ENCODE data around the gene TMEM214. TPM values are rescaled to one million over a fixed set of nuclear protein-coding genes. Genes with fewer than 3 reads are reported as not detected.

Gene TMEM214
- total and polyA plus RNA-seq, 2 of the 8 experiments (the other 6 are each of a cell fraction or from before 2014, with no cell fraction given), result 49.7 to 71.0 TPM

- Histone ChIP-seq H3K9me3 (ENCODE audit: insufficient read depth in 2 of 2, low read depth in 1 of 2, low read length in 1 of 2) (no peaks in the 10 kb centered on the region), H3K23me2 (ENCODE audit: low read depth, low read length) (peaks cover 10% of the 10 kb centered on the region; the same call in 1 of the 2 replicates), H2BK12ac (ENCODE audit: low read depth, low read length) (no peak overlapping the region), H2BK120ac (replicated peaks; ENCODE audit: low read depth, low read length) (no peak overlapping the region), H4K20me1 (replicated peaks in 1 of 2; ENCODE audit: control insufficient read depth in 1 of 2, insufficient read depth in 2 of 2, low read length in 2 of 2) (peaks cover 1 to 6% of the 10 kb centered on the region in 2 experiments), H3K79me1 (ENCODE audit: low read depth, low read length) (no peaks in the 10 kb centered on the region), H2BK5ac (ENCODE audit: low read depth, low read length) (no peak overlapping the region), H3K9ac (replicated peaks in 1 of 4; ENCODE audit: extremely low read depth in 1 of 4, low read depth in 3 of 4, low read length in 3 of 4) (no peak overlapping the region), H3K27ac (ENCODE audit: low read depth, low read length) (no peak overlapping the region), H4K91ac (replicated peaks; ENCODE audit: insufficient read length, low read length) (no peak overlapping the region), H3K36me3 (ENCODE audit: control insufficient read depth in 2 of 4, insufficient read depth in 4 of 4, low read length in 3 of 4) (no peaks in the 10 kb centered on the region), H2AK5ac (ENCODE audit: low read depth, low read length) (no peak overlapping the region), H3K56ac (replicated peaks; ENCODE audit: insufficient read length, low read depth, low read length) (no peak overlapping the region), H3K4me1 (replicated peaks in 1 of 4; ENCODE audit: control insufficient read depth in 3 of 4, insufficient read depth in 4 of 4, low read length in 3 of 4) (peaks cover 4 to 19% (median 4%) of the 10 kb centered on the region in 4 experiments; a peak in 5 of 7 replicates), H3K4me3 (ENCODE audit: extremely low read depth in 1 of 4, insufficient read depth in 2 of 4, low read depth in 3 of 4, low read length in 4 of 4) (peak overlapping the region in 3 of 4 experiments; percentile 59 to 75 (median 69); a peak in 2 of 8 replicates), H2BK20ac (ENCODE audit: low read length) (no peak overlapping the region), H3K27me3 (replicated peaks in 1 of 4; ENCODE audit: control insufficient read depth in 3 of 4, extremely low read depth in 1 of 4, insufficient read depth in 3 of 4, low read length in 3 of 4) (peaks cover 0 to 9% (median 4%) of the 10 kb centered on the region in 4 experiments; a peak in 2 of 7 replicates), H3K4me2 (ENCODE audit: insufficient read depth in 1 of 2, low read depth in 2 of 2, low read length in 2 of 2) (peak overlapping the region; percentile 70 to 90; a peak in 3 of 4 replicates), H2AFZ (ENCODE audit: low read length) (no peak overlapping the region), H3K23ac (ENCODE audit: insufficient read length) (no peak overlapping the region), H4K8ac (ENCODE audit: extremely low read depth, insufficient read depth, low read length) (no peak overlapping the region), H3K4ac (replicated peaks; ENCODE audit: insufficient read length, low read depth, low read length) (no peak overlapping the region), H2BK15ac (ENCODE audit: low read length) (no peak overlapping the region), H3K18ac (ENCODE audit: extremely low read depth, low read length) (no peak overlapping the region), H3K79me2 (ENCODE audit: control insufficient read depth in 1 of 2, insufficient read depth in 2 of 2, low read length in 2 of 2) (no peaks in the 10 kb centered on the region), H3K14ac (ENCODE audit: insufficient read length) (no peak overlapping the region), H4K5ac (ENCODE audit: insufficient read length, low read depth, low read length) (no peak overlapping the region)
- ChIA-PET POLR2A (ENCODE audit: partially characterized antibody) (interaction anchor here (1.0 to 5.9 kb wide), 11 partner anchors 8 to 129 kb away, joined by 3 to 29 read pairs (median 5); partner anchors contain the start of genes ATRAID, CAD, OST4 and SLC5A6), CTCF (ENCODE audit: partially characterized antibody) (interaction anchor here (0.6 to 16.5 kb wide), 17 partner anchors 9 to 205 kb away, joined by 3 to 160 read pairs (median 4); partner anchors contain the start of genes ABHD1, AGBL5 and PREB)
- DNase-seq (ENCODE audit: low read depth in 1 of 2, low spot score in 2 of 2) (no peak), FAIRE-seq (no peak)
- WGBS, 2 experiments (ENCODE audit: extremely low coverage in 1 of 2, insufficient coverage in 1 of 2, insufficient read length in 1 of 2, insufficient replicate concordance in 2 of 2, low coverage in 1 of 2, low lambda C conversion rate in 2 of 2, missing lambda C conversion rate in 1 of 2), result 88% methylated on average over 4 of the region's 5 CpGs; no CpG with 5 or more reads in 1 of the 2 experiments
- TF ChIP-seq RNF2 (IDR thresholded peaks at IDR 0.05; ENCODE audit: borderline replicate concordance, low read depth, low read length, missing control alignments, poor library complexity, severe bottlenecking), result no peak
- no peak for TF ChIP-seq TAF1 (IDR thresholded peaks at IDR 0.05; ENCODE audit: low read depth, low read length)
- TF ChIP-seq SRF (IDR thresholded peaks at IDR 0.05; ENCODE audit: low read depth, low read length), result no peak
- no peak for TF ChIP-seq SIRT6 (IDR thresholded peaks at IDR 0.05; ENCODE audit: low read length)
- no peak for TF ChIP-seq TEAD4 (IDR thresholded peaks at IDR 0.05; ENCODE audit: low read depth, low read length)
- TF ChIP-seq ASH2L (IDR thresholded peaks at IDR 0.05; ENCODE audit: low read length), result no peak
- TF ChIP-seq HDAC2 (IDR thresholded peaks at IDR 0.05; ENCODE audit: borderline replicate concordance in 1 of 2, low read depth in 2 of 2, low read length in 2 of 2), result no peak
- no peak for TF ChIP-seq CEBPB (IDR thresholded peaks at IDR 0.05; ENCODE audit: low read depth, low read length)
- no peak for TF ChIP-seq MAX (IDR thresholded peaks at IDR 0.05)
- TF ChIP-seq SP1 (IDR thresholded peaks at IDR 0.05; ENCODE audit: low read depth, low read length), result no peak
- TF ChIP-seq SIN3A (conservative IDR thresholded peaks at IDR 0.05 in 1 of 2, IDR thresholded peaks at IDR 0.05 in 1 of 2; ENCODE audit: low read depth in 1 of 2, low read length in 2 of 2), result no peak
Observed at GRCh38 chr2:27087823-27088410, 55.2 kb downstream of the TMEM214 start.

Measured in H1 (cell line).